Right cardiac atrium (tissue), 5 donors: Measurements from ENCODE around the gene KDM4C. TPM values are rescaled to one million over a fixed set of nuclear protein-coding genes. Genes with fewer than 3 reads are reported as not detected.

Experiments
- ATAC-seq, 2 donors: fragments of 200-7000 bp; cut with Tn5 transposase; one replicate each; pipeline versions ENCODE4 v1.8.0 to v1.9.1; 2020; ENCODE audit warnings: moderate library complexity in 2 of 2, mild to moderate bottlenecking in 1 of 2
- DNase-seq, 3 donors: peaks; one replicate each; pipeline ENCODE4 v3.0.0-alpha.2; 2020
- H3K27ac ChIP-seq: one replicate; pipeline ENCODE4 v1.5.1; 2013; ENCODE audit warnings: mild to moderate bottlenecking, low read length, control low read depth, moderate library complexity
- H3K27me3 ChIP-seq: one replicate; pipeline ENCODE4 v1.6.1; 2013; ENCODE audit not compliant: control insufficient read depth, insufficient read depth
- H3K4me1 ChIP-seq: one replicate; pipeline ENCODE4 v1.6.1; 2013; ENCODE audit warnings: low read length; ENCODE audit not compliant: control insufficient read depth, insufficient read depth
- H3K4me3 ChIP-seq: one replicate; pipeline ENCODE4 v1.5.1; 2013; ENCODE audit warnings: low read length, control low read depth
- H3K9me3 ChIP-seq: one replicate; pipeline ENCODE4 v1.6.1; 2013; ENCODE audit warnings: low read length; ENCODE audit not compliant: control insufficient read depth
- WGBS: extraction: QIAGEN DNeasy Blood & Tissue Kit; methylation state at CpG from one replicate; pipeline ENCODE4 v1.1.7; 2013; 5-methylcytosine and 5-hydroxymethylcytosine counted together
- intact Hi-C, 4 donors: fragments of 100-400 bp; cut with DNase I; formaldehyde crosslinking; loops; one replicate each; pipeline versions ENCODE4 v1.11.0 to v1.14.0; 2022 to 2023
- polyA plus RNA-seq: library from polyadenylated mRNA; stranded (reverse); fragments of 200-250 nt; gene quantifications from one replicate; pipeline ENCODE4 v1.2.3, GENCODE V29; 2013
- total RNA-seq, 4 donors: library from RNA; stranded (reverse); fragmentation: NEBNext Ultra II Directional; extraction: Animal tissue kit (Norgen Biotek cat#: 25700); gene quantifications; one replicate each; pipeline ENCODE4 v1.2.1, GENCODE V29; 2021
- donor health status: healthy with polysubstance abuse.
- donor health status: DM: no; HTN: yes; CAD: no.
- donor health status: DM: no; HTN: no; CAD: no.
- donor health status: DM: no; HTN: yes; CAD: no; lungs with severe emphysema.
- donor health status: DM: yes; HTN: yes; CAD: no.

The KDM4C gene
- total and polyA plus RNA-seq, 5 donors = 6.4 to 20.6 (median 17.1) TPM

DNA sequence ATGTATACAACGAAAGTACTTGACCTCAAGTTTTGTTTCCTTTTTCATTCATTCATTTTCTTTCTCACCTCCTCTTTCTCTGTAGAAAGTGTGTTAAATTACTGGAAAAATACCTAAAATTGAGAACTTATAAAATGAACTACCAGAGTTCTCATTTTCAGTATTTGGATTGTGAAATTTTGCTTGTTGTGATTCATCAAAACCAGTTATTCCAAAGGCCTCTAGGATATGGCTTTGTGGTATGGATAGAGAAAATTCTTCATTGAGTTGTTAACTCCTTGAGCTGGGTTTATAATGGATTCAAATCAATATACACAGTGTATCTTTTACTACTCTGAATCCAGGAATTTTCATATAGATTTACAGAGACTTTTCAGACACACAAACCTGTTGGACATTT, 287.6 kb downstream of the KDM4C start:
- no peak overlapping the region for H3K27ac ChIP-seq
- WGBS = 89% methylated on average over 1 of the region's 1 CpG
- intact Hi-C loops = no loop called here
- DNase-seq = no peak
- H3K27me3 ChIP-seq = no peaks in the 10 kb centered on the region
- H3K4me3 ChIP-seq = no peak overlapping the region
- no peaks in the 10 kb centered on the region for H3K4me1 ChIP-seq
- ATAC-seq = no peak
- no peaks in the 10 kb centered on the region for H3K9me3 ChIP-seq

DNA sequence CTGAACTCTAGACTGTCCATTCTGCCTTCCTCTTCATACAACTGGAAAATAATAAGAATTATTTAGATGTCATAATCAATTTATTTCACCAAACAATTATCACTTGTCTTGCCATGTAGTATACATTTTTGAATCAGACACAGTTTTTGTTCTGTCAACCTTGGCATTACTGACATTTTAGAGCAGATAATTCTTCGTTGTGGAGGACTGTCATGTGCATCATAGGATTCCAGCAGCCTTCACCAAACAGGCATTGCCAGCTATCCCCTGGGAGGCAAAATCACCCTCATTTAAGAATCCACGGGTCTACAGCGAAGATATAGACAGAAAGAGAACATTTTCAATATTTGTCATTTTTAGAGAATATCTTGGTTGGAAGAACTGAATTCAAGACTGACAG, 293.9 kb downstream of the KDM4C start:
- H3K4me1 ChIP-seq = no peaks in the 10 kb centered on the region
- ATAC-seq = no peak
- no peaks in the 10 kb centered on the region for H3K27me3 ChIP-seq
- 76% methylated on average over 3 of the region's 3 CpGs for WGBS
- H3K27ac ChIP-seq = no peak overlapping the region
- no peak overlapping the region for H3K4me3 ChIP-seq
- no peaks in the 10 kb centered on the region for H3K9me3 ChIP-seq
- intact Hi-C loops = loop anchor here in 2 of 4 donors (10.0 kb wide), 1 partner anchor 483 kb away; no protein-coding TSS in a partner anchor
- no peak for DNase-seq

DNA sequence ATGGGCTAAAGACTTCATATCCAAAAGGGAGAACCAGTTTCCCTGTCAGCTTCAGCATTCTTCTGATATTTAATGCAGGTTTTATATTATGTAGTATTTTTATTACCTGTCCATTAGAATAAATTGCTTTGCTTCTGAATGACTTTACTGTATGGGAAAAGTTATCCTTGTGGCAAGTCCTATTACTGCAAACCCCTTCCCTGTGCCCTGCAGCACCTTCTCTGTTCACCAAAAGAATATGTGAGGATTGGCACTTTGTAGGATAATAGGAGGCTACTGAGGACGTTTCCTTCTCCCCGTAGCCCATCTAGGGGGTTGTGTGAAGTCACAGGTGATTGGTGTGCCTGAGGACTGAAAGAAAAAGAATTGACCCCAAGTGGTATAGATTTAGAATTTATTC, 296.1 kb downstream of the KDM4C start:
- no peaks in the 10 kb centered on the region for H3K9me3 ChIP-seq
- H3K27ac ChIP-seq = no peak overlapping the region
- DNase-seq (no peak), ATAC-seq (no peak)
- 50% methylated on average over 2 of the region's 2 CpGs for WGBS
- no peaks in the 10 kb centered on the region for H3K4me1 ChIP-seq
- intact Hi-C loops = loop anchor here in 2 of 4 donors (10.0 kb wide), 1 partner anchor 481 kb away; no protein-coding TSS in a partner anchor
- no peak overlapping the region for H3K4me3 ChIP-seq
- no peaks in the 10 kb centered on the region for H3K27me3 ChIP-seq

DNA sequence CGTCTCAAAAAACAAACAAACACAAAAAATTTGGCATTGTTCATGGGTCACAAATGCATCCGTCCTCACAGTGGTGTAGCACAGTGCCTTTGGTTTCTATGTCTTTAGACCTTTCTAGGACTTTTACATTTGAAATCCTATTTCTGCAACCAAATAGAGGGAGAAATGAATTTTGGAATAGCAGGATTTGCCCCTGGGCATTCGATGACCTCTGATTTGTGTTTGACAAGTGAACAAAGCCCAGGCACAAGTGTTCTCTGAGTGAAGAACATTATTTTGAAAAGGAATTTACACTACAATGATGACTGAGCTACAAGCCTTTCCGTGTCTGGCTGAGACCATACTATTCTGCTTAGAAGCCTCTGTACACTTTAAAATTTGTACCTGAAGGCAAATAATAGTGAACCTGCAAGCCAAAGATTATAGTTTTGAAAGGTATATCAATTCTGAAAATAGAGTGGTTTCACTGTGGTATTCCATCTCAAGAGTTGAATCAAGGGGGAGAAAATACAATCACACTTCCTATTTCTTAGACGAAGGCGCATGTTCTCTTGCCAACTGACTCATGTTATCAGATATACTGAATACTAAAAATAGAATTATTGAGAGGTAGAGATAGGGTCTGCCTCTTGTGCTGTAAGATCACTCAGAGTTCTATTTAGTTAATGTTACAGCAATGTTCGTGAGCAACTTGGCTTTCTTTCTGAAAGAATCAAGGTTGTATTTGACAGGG, 297.6 kb downstream of the KDM4C start:
- ATAC-seq (no peak), DNase-seq (no peak)
- Histone ChIP-seq H3K27ac (no peak overlapping the region), H3K27me3 (no peaks in the 10 kb centered on the region), H3K4me3 (no peak overlapping the region), H3K9me3 (no peaks in the 10 kb centered on the region), H3K4me1 (no peaks in the 10 kb centered on the region)
- 62% methylated on average over 7 of the region's 7 CpGs for WGBS
- intact Hi-C loops = loop anchor here in 2 of 4 donors (10.0 kb wide), 1 partner anchor 479 kb away; no protein-coding TSS in a partner anchor

DNA sequence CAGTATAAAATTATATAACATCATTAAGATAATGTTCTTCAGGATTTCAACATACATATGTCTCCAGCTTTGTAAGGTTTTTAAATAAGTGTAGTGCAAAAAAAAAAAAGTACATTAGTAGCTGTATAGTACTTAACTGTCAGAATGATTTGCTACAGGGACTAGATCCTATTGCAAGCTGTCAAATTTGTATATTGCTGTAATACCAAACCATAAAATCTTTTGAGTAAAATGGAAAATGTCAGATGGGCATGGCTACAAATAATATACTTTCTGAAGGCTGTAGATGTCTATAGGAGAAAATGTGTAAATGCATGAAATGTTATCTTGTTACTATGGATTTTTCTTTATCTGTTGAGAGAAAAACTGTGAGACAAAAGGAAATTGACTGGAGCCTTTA, 298.5 kb downstream of the KDM4C start:
- H3K4me3 ChIP-seq = no peak overlapping the region
- DNase-seq (no peak), ATAC-seq (no peak)
- H3K27ac ChIP-seq = no peak overlapping the region
- H3K27me3 ChIP-seq = no peaks in the 10 kb centered on the region
- no peaks in the 10 kb centered on the region for H3K9me3 ChIP-seq
- H3K4me1 ChIP-seq = no peaks in the 10 kb centered on the region
- intact Hi-C loops = loop anchor here in 2 of 4 donors (10.0 kb wide), 1 partner anchor 479 kb away; no protein-coding TSS in a partner anchor

DNA sequence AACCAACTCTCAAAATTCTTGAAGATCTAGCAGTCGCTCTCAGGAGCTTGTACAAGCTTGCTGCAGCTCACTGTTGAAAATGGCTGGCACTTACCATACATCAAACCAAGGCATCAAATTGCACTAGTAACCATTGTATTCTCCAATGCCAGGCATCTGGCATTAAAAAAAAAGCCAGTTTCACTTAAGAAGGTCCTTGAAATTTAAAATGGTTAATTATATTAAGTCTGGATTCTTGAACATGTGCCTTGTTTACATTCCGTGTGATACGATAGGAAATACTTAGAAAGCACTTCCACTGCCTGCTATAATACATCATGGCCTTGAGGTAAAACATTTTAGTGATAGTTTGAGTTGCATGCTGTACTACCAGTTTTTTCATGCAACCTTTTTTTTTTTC, 300.7 kb downstream of the KDM4C start:
- H3K27ac ChIP-seq = no peak overlapping the region
- no peaks in the 10 kb centered on the region for H3K4me1 ChIP-seq
- DNase-seq (no peak), ATAC-seq (no peak)
- H3K4me3 ChIP-seq = no peak overlapping the region
- WGBS = 92% methylated on average over 3 of the region's 3 CpGs
- H3K27me3 ChIP-seq = no peaks in the 10 kb centered on the region
- intact Hi-C loops = loop anchor here in 2 of 4 donors (10.0 kb wide), 1 partner anchor 476 kb away; no protein-coding TSS in a partner anchor
- H3K9me3 ChIP-seq = no peaks in the 10 kb centered on the region

DNA sequence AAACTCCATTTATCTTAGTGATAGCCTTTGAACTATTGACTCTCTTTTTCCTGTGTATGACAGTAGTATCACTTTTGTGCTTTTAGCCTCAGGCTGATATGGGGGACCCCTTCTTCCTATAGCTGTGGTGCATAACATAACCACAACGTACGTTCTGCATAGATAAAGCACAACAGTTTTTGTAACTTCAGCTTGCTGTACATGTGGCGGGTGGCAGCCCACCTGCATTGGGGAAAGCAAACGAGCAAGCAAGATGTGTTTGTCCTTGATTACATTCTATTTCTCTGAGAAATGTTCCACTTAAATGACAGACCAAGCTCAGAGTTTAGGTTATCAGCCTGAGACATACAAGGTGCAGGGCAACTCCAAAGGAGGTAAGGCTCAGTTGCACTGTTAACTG, 309.4 kb downstream of the KDM4C start:
- 68% methylated on average over 4 of the region's 4 CpGs for WGBS
- H3K4me3 ChIP-seq = no peak overlapping the region
- H3K27me3 ChIP-seq = no peaks in the 10 kb centered on the region
- H3K27ac ChIP-seq = no peak overlapping the region
- H3K4me1 ChIP-seq = no peaks in the 10 kb centered on the region
- ATAC-seq = no peak
- no peaks in the 10 kb centered on the region for H3K9me3 ChIP-seq
- no peak for DNase-seq
- intact Hi-C loops = no loop called here

DNA sequence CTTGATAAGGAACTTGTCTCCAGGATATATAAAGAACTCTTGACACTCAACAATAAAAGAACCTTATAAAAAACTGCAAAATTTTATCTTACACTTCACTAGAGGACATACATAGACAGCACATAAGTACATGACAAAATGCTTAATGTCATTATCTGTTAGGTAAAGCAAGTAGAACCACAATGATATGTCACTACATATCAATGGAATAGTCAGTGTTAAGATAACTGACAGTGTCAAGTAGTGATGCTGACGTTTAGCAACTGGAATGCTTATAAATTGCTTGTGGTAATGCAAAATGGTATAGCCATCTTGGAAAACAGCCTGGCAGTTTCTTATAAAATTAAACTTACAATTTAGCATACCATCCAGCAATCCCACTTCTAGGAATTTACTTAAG, 314.1 kb downstream of the KDM4C start:
- H3K9me3 ChIP-seq = no peaks in the 10 kb centered on the region
- intact Hi-C loops = no loop called here
- H3K4me3 ChIP-seq = no peak overlapping the region
- no peak for DNase-seq
- no peaks in the 10 kb centered on the region for H3K27me3 ChIP-seq
- ATAC-seq = no peak
- no peaks in the 10 kb centered on the region for H3K4me1 ChIP-seq
- 55% methylated on average over 1 of the region's 1 CpG for WGBS
- H3K27ac ChIP-seq = no peak overlapping the region

DNA sequence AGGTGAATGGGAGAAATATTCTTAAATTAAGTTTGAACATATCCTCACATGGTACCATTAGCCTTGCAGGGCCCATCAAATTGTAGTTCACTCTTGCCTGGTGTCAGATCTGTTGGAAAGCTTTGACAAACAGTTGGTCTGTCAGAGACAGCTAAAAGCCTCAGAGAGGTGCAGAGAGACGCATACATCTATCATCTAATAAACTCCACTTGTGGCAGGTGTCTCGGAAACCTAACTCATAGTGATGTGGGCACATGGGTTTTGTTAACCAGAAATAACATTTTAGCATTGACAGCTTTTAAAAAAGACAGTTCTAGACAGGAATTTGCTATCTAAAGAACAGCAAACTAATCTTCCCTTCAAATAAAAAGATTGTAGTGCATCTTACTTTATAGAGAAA, 315.9 kb downstream of the KDM4C start:
- ATAC-seq (no peak), DNase-seq (no peak)
- intact Hi-C loops = no loop called here
- no peaks in the 10 kb centered on the region for H3K4me1 ChIP-seq
- 89% methylated on average over 2 of the region's 2 CpGs for WGBS
- H3K27me3 ChIP-seq = no peaks in the 10 kb centered on the region
- H3K9me3 ChIP-seq = no peaks in the 10 kb centered on the region
- no peak overlapping the region for H3K4me3 ChIP-seq
- no peak overlapping the region for H3K27ac ChIP-seq

DNA sequence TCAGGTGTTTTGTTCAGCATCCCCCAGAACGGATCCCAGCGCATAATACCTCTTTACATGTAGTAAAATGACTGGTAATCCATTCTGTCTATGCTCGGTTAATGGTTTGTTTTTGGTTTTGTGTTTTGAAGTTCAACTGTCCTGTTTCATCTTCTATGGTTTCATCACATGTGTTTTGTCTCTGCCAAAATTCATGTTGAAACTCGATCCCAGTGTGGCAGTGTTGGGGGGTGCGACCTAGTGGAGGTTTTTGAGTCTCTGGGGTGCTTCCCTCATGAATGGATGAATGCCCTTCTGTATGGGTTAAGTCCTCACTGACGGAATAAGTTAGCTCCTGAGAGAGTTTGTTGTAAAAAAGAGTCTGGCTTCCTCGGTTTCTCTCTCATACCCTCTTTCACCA, 317.4 kb downstream of the KDM4C start:
- Histone ChIP-seq H3K4me3 (no peak overlapping the region), H3K9me3 (no peaks in the 10 kb centered on the region), H3K27ac (no peak overlapping the region), H3K27me3 (no peaks in the 10 kb centered on the region), H3K4me1 (no peaks in the 10 kb centered on the region)
- DNase-seq (no peak), ATAC-seq (no peak)
- intact Hi-C loops = no loop called here
- 87% methylated on average over 7 of the region's 7 CpGs for WGBS

DNA sequence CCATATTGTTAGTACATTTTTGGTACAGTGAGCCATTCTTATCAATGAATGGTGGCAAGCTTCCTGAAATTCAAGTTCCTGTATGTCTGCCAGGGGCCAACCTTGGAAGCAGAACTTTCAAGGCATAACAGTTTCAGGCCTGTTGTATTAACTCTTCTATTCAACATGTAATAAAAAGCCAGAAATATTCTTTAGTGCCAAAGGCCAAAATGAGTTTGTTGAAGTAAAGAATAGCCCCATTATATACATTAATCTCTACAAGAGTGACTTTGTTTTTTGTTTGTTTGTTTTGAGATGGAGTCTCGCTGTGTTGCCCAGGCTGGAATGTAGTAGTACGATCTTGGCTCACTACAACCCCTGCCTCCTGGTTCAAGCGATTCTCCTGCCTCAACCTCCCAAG, 321.3 kb downstream of the KDM4C start:
- WGBS = 95% methylated on average over 3 of the region's 3 CpGs
- intact Hi-C loops = no loop called here

More for the DNA sequence above, 321.3 kb downstream of the KDM4C start:
- ATAC-seq (no peak), DNase-seq (no peak)
- no peak overlapping the region for H3K27ac ChIP-seq
- no peaks in the 10 kb centered on the region for H3K9me3 ChIP-seq
- H3K4me1 ChIP-seq = no peaks in the 10 kb centered on the region
- no peaks in the 10 kb centered on the region for H3K27me3 ChIP-seq
- H3K4me3 ChIP-seq = no peak overlapping the region
